ENCODE measurements around the gene DLEC1.

GRCh38 chr3:38119821-38120692 lies 81.0 kb downstream of the DLEC1 start:
- TF ChIP-seq CTCF (IDR thresholded peaks at IDR 0.05) (no peak), POLR2A (IDR thresholded peaks at IDR 0.05) (no peak)
